Activated CD4-positive, CD25-positive, alpha-beta regulatory T cell treated with anti-CD3 and anti-CD28 coated beads, Interleukin-2, amount 50 U/mL, for 16 hours (primary cell): Measurements from ENCODE around the gene ASTN2.
"Not testable (repeated sequence)": the region's sequence is repeated elsewhere in the genome, so short reads cannot be mapped to it uniquely, and the experiment has no call there.

Source experiments
- DNase-seq: peaks from one replicate; pipeline ENCODE4 v3.0.0-alpha.2; 2020; ENCODE audit warnings: low read depth, low spot score

The ASTN2 gene

GRCh38 chr9:116701940-116702642 lies 712.8 kb downstream of the ASTN2 start:
- no peak for DNase-seq

GRCh38 chr9:116700882-116701865 lies 713.7 kb downstream of the ASTN2 start:
- DNase-seq = no peak

GRCh38 chr9:116700279-116700678 lies 714.6 kb downstream of the ASTN2 start:
- no peak for DNase-seq

- DNase-seq = no peak
These were observed 717.0 kb downstream of the ASTN2 start for GRCh38 chr9:116697887-116698286.

GRCh38 chr9:116697362-116697761 lies 717.5 kb downstream of the ASTN2 start:
- no peak for DNase-seq

- DNase-seq = no peak
These were observed 719.4 kb downstream of the ASTN2 start for GRCh38 chr9:116695438-116695837.

GRCh38 chr9:116694785-116695291 lies 720.0 kb downstream of the ASTN2 start:
- DNase-seq = no peak

GRCh38 chr9:116693233-116693731 lies 721.6 kb downstream of the ASTN2 start:
- no peak for DNase-seq

GRCh38 chr9:116692616-116693015 lies 722.2 kb downstream of the ASTN2 start:
- DNase-seq = no peak

- DNase-seq = no peak
These were observed 723.2 kb downstream of the ASTN2 start for GRCh38 chr9:116691607-116692006.

- not testable (repeated sequence) for DNase-seq
These were observed 724.1 kb downstream of the ASTN2 start for GRCh38 chr9:116690805-116691204.

GRCh38 chr9:116689486-116690032 lies 725.3 kb downstream of the ASTN2 start:
- DNase-seq = no peak

GRCh38 chr9:116688806-116689485 lies 725.9 kb downstream of the ASTN2 start:
- DNase-seq = no peak

GRCh38 chr9:116687754-116688135 lies 727.1 kb downstream of the ASTN2 start:
- DNase-seq = no peak

- peak; percentile 83 for DNase-seq
These were observed 727.6 kb downstream of the ASTN2 start, which contains the start of gene TRIM32 for GRCh38 chr9:116687074-116687753. TSS of gene TRIM32 (plus strand) at chr9:116687305. CDS start at chr9:116697743, 10,438 bp downstream.

- DNase-seq = no peak
These were observed 728.2 kb downstream of the ASTN2 start for GRCh38 chr9:116686693-116687073.

GRCh38 chr9:116686135-116686534 lies 728.7 kb downstream of the ASTN2 start:
- DNase-seq = no peak

- no peak for DNase-seq
These were observed 729.7 kb downstream of the ASTN2 start for GRCh38 chr9:116685166-116685565.

GRCh38 chr9:116683535-116683934 lies 731.3 kb downstream of the ASTN2 start:
- no peak for DNase-seq

GRCh38 chr9:116674210-116674980 lies 740.5 kb downstream of the ASTN2 start:
- no peak for DNase-seq
